Glutamatergic neuron (in vitro differentiated cells): Measurements from ENCODE around the gene PLAAT2. TPM values are rescaled to one million over a fixed set of nuclear protein-coding genes. Genes with fewer than 3 reads are reported as not detected.

Source experiments
- DNase-seq: peaks from one replicate; pipeline ENCODE4 v3.0.0; 2022
- H3K27ac Mint-ChIP-seq: one replicate; pipeline ENCODE4 v1.8.0; 2020; ENCODE audit warnings: mild to moderate bottlenecking, mixed read lengths, inconsistent platforms; ENCODE audit not compliant: unreplicated experiment
- H3K27me3 Mint-ChIP-seq: one replicate; pipeline ENCODE4 v1.8.0; 2020; ENCODE audit warnings: mild to moderate bottlenecking, moderate library complexity, mixed read lengths, inconsistent platforms; ENCODE audit not compliant: unreplicated experiment
- H3K36me3 Mint-ChIP-seq: one replicate; pipeline ENCODE4 v1.8.0; 2020; ENCODE audit warnings: mild to moderate bottlenecking, mixed read lengths, inconsistent platforms; ENCODE audit not compliant: unreplicated experiment
- H3K4me1 Mint-ChIP-seq: one replicate; pipeline ENCODE4 v1.8.0; 2020; ENCODE audit warnings: mild to moderate bottlenecking, low read depth, mixed read lengths, inconsistent platforms; ENCODE audit not compliant: unreplicated experiment
- H3K4me3 Mint-ChIP-seq: one replicate; pipeline ENCODE4 v1.8.0; 2020; ENCODE audit warnings: mild to moderate bottlenecking, mixed read lengths, inconsistent platforms; ENCODE audit not compliant: unreplicated experiment
- H3K9me3 Mint-ChIP-seq: one replicate; pipeline ENCODE4 v1.8.0; 2020; ENCODE audit warnings: mild to moderate bottlenecking, moderate library complexity, mixed read lengths, inconsistent platforms; ENCODE audit not compliant: unreplicated experiment
- CTCF ChIP-seq: fragments of 200-600 bp; sonication (generic); IDR thresholded peaks from one replicate; pipeline ENCODE4 v1.5.0; 2021; ENCODE audit not compliant: partially characterized antibody, unreplicated experiment
- long read RNA-seq: library from polyadenylated mRNA; unstranded; transcript quantifications from one replicate; pipeline ENCODE4 v2.0.0, GENCODE V29; 2020; ENCODE audit not compliant: unreplicated experiment
- total RNA-seq: library from RNA; stranded (reverse); fragmentation: NEBNext Ultra II Directional; extraction: Animal tissue kit (Norgen Biotek cat#: 25700); gene quantifications from one replicate; pipeline ENCODE4 v1.2.1, GENCODE V29; 2021; ENCODE audit not compliant: unreplicated experiment

The PLAAT2 gene
- not detected for total RNA-seq
- long read RNA-seq: 0 reads

DNA sequence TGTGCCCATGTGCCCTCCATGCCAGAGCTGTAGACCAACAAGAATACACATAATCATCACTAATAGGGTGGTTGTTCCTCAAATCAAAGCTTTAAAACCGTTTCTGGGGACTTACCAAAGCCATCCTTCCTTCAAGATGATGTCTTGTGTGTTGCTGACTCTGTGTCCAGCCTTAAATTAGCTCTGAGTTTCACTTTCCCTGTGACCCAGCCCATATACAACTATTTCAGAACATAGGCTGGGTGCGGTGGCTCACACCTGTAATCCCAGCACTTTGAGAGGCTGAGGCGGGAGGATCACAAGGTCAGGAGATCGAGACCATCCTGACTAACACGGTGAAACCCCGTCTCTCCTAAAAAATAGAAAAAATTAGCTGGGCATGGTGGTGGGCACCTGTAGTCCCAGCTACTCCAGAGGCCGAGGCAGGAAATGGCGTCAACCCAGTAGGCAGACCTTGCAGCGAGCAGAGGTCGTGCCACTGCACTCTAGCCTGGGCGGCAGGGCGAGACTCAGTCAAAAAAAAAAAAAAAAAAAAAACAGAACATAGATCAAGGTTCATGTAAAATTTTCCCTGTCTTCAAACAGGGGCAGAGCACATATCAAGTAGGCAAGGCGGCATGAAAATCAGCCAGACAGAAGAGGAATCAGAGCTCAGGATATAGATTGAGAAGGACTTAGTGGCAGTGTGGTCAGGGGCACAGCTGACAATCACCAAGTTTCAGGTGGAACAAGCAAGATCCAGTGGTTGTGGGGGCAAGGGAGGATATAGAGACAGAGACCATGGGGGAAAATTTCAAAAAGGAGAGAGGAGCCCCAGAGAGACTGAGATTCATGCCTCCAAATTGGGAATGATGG lies at the start of gene PLAAT2:
PLAAT2 (minus strand) TSS at position 179 of the 855 bp plus-strand sequence; CDS start at position 124, 55 bp downstream.
- peaks cover 5% of the 10 kb centered on the region for H3K4me1 Mint-ChIP-seq
- DNase-seq: no peak
- H3K36me3 Mint-ChIP-seq: peaks cover 4% of the 10 kb centered on the region
- TF ChIP-seq CTCF: no peak
- H3K27ac Mint-ChIP-seq: no peak within 1 kb of the TSS
- H3K27me3 Mint-ChIP-seq: peaks cover 9% of the 10 kb centered on the region
- H3K4me3 Mint-ChIP-seq: no peak within 1 kb of the TSS
- H3K9me3 Mint-ChIP-seq: peaks cover 2% of the 10 kb centered on the region

DNA sequence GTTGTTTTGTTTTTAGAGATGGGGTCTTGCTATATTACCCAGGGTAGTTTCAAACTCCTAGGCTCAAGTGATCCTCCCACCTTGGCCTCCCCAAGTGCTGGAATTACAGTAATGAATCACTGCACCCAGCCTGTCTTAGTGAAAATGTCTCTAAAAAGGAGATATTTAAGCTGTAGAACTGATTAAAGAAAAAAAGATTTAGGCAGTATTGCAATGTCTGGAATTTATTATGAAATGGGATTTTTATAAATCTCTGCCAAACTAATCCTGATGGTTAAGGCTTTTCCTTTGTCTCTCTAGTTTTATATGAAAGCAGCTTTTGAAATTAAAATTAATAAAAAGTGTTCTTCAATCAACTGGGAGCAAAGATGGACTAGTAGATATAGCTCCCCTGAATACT lies 49.0 kb upstream of the PLAAT2 start:
- TF ChIP-seq CTCF: no peak
- no peaks in the 10 kb centered on the region for H3K36me3 Mint-ChIP-seq
- DNase-seq: no peak
- peaks cover 7% of the 10 kb centered on the region for H3K9me3 Mint-ChIP-seq
- no peak overlapping the region for H3K4me3 Mint-ChIP-seq
- H3K27me3 Mint-ChIP-seq: peaks cover 2% of the 10 kb centered on the region
- H3K4me1 Mint-ChIP-seq: peaks cover 13% of the 10 kb centered on the region
- no peak overlapping the region for H3K27ac Mint-ChIP-seq

- Mint-ChIP-seq H3K27ac (peak overlapping the region; percentile 1), H3K4me1 (peaks cover 13% of the 10 kb centered on the region), H3K9me3 (peaks cover 7% of the 10 kb centered on the region), H3K36me3 (no peaks in the 10 kb centered on the region), H3K27me3 (peaks cover 5% of the 10 kb centered on the region), H3K4me3 (peak overlapping the region; percentile 44)
- DNase-seq: no peak
- peak; percentile 4 for TF ChIP-seq CTCF
Measured at GRCh38 chr11:63611395-63611747, 48.2 kb upstream of the PLAAT2 start.

DNA sequence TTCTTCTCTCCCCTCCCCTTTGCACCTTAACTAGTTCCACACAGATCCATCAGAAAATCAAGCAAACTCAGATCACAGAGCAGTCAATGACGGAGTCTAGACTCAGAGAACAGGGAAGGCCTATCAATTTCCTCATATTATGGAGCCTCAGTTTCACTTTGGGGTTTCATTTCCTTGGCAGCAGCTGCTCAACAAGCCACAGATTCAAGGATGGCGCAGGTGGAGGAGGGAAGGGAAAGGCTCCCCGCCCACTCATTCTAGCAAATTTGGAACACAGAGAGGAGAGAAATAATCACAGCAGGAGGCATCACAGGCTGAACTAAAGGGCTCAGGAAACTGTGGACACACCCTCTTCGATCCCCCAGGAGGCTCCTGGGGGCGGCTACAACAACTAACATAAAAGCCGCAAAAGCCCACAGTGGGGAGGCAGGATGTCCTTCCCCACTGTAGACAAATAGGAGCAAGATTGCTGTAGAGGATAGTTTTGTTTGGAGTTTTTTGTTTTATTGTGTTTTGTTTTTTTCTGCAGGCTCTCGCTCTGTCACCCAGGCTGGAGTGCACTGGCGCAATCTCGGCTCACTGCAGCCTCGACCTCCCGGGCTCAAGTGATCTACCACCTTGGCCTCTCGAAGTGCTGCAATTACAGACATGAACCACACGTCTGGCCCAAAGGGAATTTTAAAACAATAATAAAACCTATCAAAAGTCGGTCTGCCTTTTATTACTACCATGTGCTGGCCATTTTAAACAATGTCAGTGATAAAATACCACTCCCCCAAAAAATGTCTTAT lies 47.6 kb upstream of the PLAAT2 start:
- no peaks in the 10 kb centered on the region for H3K36me3 Mint-ChIP-seq
- H3K4me1 Mint-ChIP-seq: peaks cover 13% of the 10 kb centered on the region
- H3K9me3 Mint-ChIP-seq: peaks cover 7% of the 10 kb centered on the region
- no peak for DNase-seq
- H3K27ac Mint-ChIP-seq: peak overlapping the region; percentile 1
- peak; percentile 34 for TF ChIP-seq CTCF
- peak overlapping the region; percentile 44 for H3K4me3 Mint-ChIP-seq
- H3K27me3 Mint-ChIP-seq: peaks cover 5% of the 10 kb centered on the region
